ENCODE measurements around the gene DCBLD1. TPM values are rescaled to one million over a fixed set of nuclear protein-coding genes. Genes with fewer than 3 reads are reported as not detected.

DCBLD1 gene
- total and polyA plus RNA-seq, 2 donors (not counting 3 experiments of a cell fraction or from before 2014, with no cell fraction given), result 30.2 to 44.3 TPM

DNA sequence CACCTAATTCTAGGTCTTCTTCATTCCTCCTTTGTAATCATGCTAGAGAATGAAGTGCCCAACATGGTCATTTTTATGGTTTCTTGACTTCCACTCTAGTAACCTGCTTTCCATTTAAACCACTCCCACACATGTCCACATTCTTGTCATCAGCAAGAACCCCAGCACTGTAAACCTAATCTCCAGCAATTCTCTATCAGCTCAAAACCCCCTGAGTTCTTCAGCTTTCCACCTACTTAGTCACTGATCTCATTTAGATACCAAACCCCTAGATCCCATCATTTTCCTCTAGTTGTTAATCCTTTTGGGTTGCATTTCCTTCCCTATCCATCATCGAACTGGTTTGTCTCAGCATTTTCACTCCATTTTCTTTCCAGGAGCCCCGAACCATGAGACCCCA is 70.1 kb downstream of the DCBLD1 start:
- Histone ChIP-seq H3K9ac (replicated peaks; ENCODE audit: extremely low read depth, insufficient read depth, low read length) (no peak overlapping the region), H3K36me3 (ENCODE audit: control insufficient read depth in 2 of 2, extremely low read depth in 1 of 2, insufficient read depth in 2 of 2, low read length in 2 of 2) (peaks cover 0 to 2% of the 10 kb centered on the region in 2 experiments), H3K9me1 (replicated peaks; ENCODE audit: control insufficient read depth, extremely low read depth, insufficient read depth, low read length) (no peaks in the 10 kb centered on the region), H3K4me2 (ENCODE audit: insufficient read depth, low read length) (no peak overlapping the region), H3K79me2 (ENCODE audit: control insufficient read depth, insufficient read depth, low read length) (peaks cover 8% of the 10 kb centered on the region), H4K20me1 (replicated peaks; ENCODE audit: control insufficient read depth, extremely low read depth, insufficient read depth, low read length) (no peaks in the 10 kb centered on the region), H2AFZ (ENCODE audit: low read depth, low read length) (no peak overlapping the region), H3K9me3 (replicated peaks; ENCODE audit: control insufficient read depth, insufficient read depth, low read length) (no peaks in the 10 kb centered on the region), H3K27me3 (ENCODE audit: control insufficient read depth in 2 of 2, insufficient read depth in 2 of 2, low read length in 2 of 2) (no peaks in the 10 kb centered on the region), H3K4me3 (replicated peaks in 1 of 3; ENCODE audit: insufficient read depth in 1 of 3, low read depth in 1 of 3, low read length in 3 of 3) (no peak overlapping the region), H3K27ac (ENCODE audit: insufficient read depth, low read depth, low read length) (no peak overlapping the region), H3K4me1 (ENCODE audit: control insufficient read depth, extremely low read depth, insufficient read depth, low read length) (peaks cover 53% of the 10 kb centered on the region)
- POLR2A ChIA-PET, result no interaction called here
- DNase-seq (ENCODE audit: low read depth, low spot score) (no peak), FAIRE-seq (no peak)
- intact Hi-C loops (cut with micrococcal nuclease) (no loop called here), dilution Hi-C loops (cut with MboI; ENCODE audit: extremely low pct_ligation_motif_present, low sequenced_read_pairs) (no loop called here)
- BruUV-seq (replicated peaks), result no TSS peak
- no peak for TF ChIP-seq POLR2A (IDR thresholded peaks at IDR 0.05; ENCODE audit: low read depth, low read length)
- no peak for TF ChIP-seq FOS (IDR thresholded peaks at IDR 0.05; ENCODE audit: borderline replicate concordance, insufficient read depth, low read length)
- TF ChIP-seq JUN (IDR thresholded peaks at IDR 0.05; ENCODE audit: borderline replicate concordance, insufficient read depth, insufficient read length, low read depth), result no peak
- TF ChIP-seq, protein P1, sequence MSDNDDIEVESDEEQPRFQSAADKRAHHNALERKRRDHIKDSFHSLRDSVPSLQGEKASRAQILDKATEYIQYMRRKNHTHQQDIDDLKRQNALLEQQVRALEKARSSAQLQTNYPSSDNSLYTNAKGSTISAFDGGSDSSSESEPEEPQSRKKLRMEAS (IDR thresholded peaks at IDR 0.05; ENCODE audit: insufficient read depth, insufficient read length), result no peak
- TF ChIP-seq, protein P2, sequence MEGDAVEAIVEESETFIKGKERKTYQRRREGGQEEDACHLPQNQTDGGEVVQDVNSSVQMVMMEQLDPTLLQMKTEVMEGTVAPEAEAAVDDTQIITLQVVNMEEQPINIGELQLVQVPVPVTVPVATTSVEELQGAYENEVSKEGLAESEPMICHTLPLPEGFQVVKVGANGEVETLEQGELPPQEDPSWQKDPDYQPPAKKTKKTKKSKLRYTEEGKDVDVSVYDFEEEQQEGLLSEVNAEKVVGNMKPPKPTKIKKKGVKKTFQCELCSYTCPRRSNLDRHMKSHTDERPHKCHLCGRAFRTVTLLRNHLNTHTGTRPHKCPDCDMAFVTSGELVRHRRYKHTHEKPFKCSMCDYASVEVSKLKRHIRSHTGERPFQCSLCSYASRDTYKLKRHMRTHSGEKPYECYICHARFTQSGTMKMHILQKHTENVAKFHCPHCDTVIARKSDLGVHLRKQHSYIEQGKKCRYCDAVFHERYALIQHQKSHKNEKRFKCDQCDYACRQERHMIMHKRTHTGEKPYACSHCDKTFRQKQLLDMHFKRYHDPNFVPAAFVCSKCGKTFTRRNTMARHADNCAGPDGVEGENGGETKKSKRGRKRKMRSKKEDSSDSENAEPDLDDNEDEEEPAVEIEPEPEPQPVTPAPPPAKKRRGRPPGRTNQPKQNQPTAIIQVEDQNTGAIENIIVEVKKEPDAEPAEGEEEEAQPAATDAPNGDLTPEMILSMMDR (IDR thresholded peaks at IDR 0.05; ENCODE audit: extremely low read depth in 1 of 2, insufficient read depth in 1 of 2, low read depth in 1 of 2, low read length in 2 of 2), result no peak
- TF ChIP-seq EZH2 (IDR thresholded peaks at IDR 0.05; ENCODE audit: borderline replicate concordance, low read depth, low read length, severe bottlenecking), result no peak
- no peak for TF ChIP-seq GATA2 (IDR thresholded peaks at IDR 0.05; ENCODE audit: insufficient read depth, insufficient read length, low read depth, low read length)
- no peak for TF ChIP-seq POLR2AphosphoS5 (IDR thresholded peaks at IDR 0.05; ENCODE audit: insufficient read depth, low read depth, low read length)
- no peak for TF ChIP-seq MYC (IDR thresholded peaks at IDR 0.05; ENCODE audit: low read depth, low read length)
- CTCF ChIA-PET, result interaction anchor here (1.4 to 14.9 kb wide), 3 partner anchors 70 to 102 kb away, joined by 6 to 333 read pairs (median 8); partner anchors contain the start of gene DCBLD1

Measured in endothelial cell of umbilical vein (primary cell).